ENCODE measurements around the gene ADAM22. TPM values are rescaled to one million over a fixed set of nuclear protein-coding genes. Genes with fewer than 3 reads are reported as not detected.

The ADAM22 gene
- polyA plus RNA-seq, 1 donor from 2014 or later = 46.3 TPM

DNA sequence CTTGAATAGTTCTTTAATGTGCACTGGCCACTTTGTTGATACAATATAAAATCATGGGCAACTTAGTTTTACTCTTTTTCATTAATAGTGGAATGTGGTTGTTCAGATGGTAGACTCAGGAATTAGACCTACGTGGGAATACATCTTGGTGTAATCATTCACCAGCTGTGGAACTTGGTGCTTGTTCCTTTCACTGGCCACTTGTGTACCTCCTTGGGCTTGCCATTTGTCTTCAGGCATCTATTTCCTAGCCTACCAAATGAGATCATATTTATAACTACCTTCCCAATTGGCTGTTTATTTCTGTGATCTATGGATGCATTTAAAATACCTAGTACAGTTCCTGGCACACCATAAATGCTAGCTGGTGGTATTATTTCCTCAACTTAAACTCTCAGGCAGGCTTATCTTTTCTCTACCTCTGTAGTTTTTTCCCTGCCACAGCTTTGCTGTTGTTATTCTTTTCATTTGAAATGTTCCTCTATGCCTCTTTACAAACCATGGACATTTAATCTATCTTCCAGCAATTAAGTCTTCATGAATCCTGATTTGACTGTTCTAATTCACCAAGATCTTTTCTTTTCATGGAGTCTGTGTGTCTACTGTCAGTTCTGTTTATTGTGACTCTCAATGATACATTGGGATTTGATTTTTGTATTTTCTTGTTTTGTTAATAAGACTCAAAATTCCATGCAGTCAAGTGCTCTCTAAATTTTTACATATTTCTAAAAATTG is 113.0 kb downstream of the ADAM22 start:
- TF ChIP-seq EP300 (conservative IDR thresholded peaks at IDR 0.05; ENCODE audit: poor library complexity, severe bottlenecking) = no peak
- TF ChIP-seq TAF1 (IDR thresholded peaks at IDR 0.05; ENCODE audit: low read depth) = no peak
- Histone ChIP-seq H3K27ac (ENCODE audit: low read length) (no peak overlapping the region), H3K79me2 (replicated peaks; ENCODE audit: insufficient read depth, low read length) (no peaks in the 10 kb centered on the region), H4K20me1 (ENCODE audit: insufficient read depth) (no peaks in the 10 kb centered on the region), H3K4me2 (ENCODE audit: low read length) (no peak overlapping the region), H3K9me2 (ENCODE audit: insufficient read depth, low read length) (no peaks in the 10 kb centered on the region), H3K9me3 (ENCODE audit: low read length) (no peaks in the 10 kb centered on the region), H3K27me3 (ENCODE audit: insufficient read depth, low read depth, low read length) (no peaks in the 10 kb centered on the region), H3K9ac (ENCODE audit: low read length) (no peak overlapping the region), H3K4me3 (ENCODE audit: low read length) (no peak overlapping the region), H3K36me3 (ENCODE audit: insufficient read depth, low read length) (no peaks in the 10 kb centered on the region), H3F3A (ENCODE audit: insufficient read depth, low read length, poor library complexity, severe bottlenecking) (no peaks in the 10 kb centered on the region), H2AFZ (ENCODE audit: low read depth, low read length) (no peak overlapping the region)

DNA sequence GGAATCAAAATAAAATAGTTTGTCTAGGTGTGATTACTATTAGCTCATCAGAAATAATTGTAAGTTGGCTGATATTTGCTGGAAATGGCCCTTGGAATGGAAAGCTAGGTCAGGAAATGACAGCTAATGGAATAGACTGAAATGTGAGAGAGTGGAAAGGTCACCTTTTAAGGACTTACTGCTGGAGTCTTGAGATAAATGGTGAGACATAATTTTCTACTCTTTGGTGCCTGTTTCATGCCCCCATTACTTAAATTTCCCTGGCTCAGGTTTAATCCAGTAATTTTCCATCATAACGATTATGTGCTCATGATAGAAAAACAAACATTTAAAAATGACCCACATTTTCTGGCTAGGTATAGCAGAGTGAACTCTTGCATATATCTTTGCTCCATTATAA is 123.6 kb downstream of the ADAM22 start:
- TF ChIP-seq MXI1 (conservative IDR thresholded peaks at IDR 0.05; ENCODE audit: poor library complexity, severe bottlenecking) (no peak), SMC3 (conservative IDR thresholded peaks at IDR 0.05; ENCODE audit: poor library complexity) (no peak), POLR2AphosphoS5 (IDR thresholded peaks at IDR 0.05) (no peak), RAD21 (conservative IDR thresholded peaks at IDR 0.05) (no peak), EZH2 (IDR thresholded peaks at IDR 0.05; ENCODE audit: borderline replicate concordance, insufficient read depth, low read length, poor library complexity, severe bottlenecking) (no peak), EP300 (conservative IDR thresholded peaks at IDR 0.05; ENCODE audit: poor library complexity, severe bottlenecking) (no peak), TAF1 (IDR thresholded peaks at IDR 0.05; ENCODE audit: low read depth) (no peak)
- TF ChIP-seq, protein P1, sequence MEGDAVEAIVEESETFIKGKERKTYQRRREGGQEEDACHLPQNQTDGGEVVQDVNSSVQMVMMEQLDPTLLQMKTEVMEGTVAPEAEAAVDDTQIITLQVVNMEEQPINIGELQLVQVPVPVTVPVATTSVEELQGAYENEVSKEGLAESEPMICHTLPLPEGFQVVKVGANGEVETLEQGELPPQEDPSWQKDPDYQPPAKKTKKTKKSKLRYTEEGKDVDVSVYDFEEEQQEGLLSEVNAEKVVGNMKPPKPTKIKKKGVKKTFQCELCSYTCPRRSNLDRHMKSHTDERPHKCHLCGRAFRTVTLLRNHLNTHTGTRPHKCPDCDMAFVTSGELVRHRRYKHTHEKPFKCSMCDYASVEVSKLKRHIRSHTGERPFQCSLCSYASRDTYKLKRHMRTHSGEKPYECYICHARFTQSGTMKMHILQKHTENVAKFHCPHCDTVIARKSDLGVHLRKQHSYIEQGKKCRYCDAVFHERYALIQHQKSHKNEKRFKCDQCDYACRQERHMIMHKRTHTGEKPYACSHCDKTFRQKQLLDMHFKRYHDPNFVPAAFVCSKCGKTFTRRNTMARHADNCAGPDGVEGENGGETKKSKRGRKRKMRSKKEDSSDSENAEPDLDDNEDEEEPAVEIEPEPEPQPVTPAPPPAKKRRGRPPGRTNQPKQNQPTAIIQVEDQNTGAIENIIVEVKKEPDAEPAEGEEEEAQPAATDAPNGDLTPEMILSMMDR (IDR thresholded peaks at IDR 0.05; ENCODE audit: poor library complexity, severe bottlenecking) = no peak
- TF ChIP-seq, protein P2, sequence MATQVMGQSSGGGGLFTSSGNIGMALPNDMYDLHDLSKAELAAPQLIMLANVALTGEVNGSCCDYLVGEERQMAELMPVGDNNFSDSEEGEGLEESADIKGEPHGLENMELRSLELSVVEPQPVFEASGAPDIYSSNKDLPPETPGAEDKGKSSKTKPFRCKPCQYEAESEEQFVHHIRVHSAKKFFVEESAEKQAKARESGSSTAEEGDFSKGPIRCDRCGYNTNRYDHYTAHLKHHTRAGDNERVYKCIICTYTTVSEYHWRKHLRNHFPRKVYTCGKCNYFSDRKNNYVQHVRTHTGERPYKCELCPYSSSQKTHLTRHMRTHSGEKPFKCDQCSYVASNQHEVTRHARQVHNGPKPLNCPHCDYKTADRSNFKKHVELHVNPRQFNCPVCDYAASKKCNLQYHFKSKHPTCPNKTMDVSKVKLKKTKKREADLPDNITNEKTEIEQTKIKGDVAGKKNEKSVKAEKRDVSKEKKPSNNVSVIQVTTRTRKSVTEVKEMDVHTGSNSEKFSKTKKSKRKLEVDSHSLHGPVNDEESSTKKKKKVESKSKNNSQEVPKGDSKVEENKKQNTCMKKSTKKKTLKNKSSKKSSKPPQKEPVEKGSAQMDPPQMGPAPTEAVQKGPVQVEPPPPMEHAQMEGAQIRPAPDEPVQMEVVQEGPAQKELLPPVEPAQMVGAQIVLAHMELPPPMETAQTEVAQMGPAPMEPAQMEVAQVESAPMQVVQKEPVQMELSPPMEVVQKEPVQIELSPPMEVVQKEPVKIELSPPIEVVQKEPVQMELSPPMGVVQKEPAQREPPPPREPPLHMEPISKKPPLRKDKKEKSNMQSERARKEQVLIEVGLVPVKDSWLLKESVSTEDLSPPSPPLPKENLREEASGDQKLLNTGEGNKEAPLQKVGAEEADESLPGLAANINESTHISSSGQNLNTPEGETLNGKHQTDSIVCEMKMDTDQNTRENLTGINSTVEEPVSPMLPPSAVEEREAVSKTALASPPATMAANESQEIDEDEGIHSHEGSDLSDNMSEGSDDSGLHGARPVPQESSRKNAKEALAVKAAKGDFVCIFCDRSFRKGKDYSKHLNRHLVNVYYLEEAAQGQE (IDR thresholded peaks at IDR 0.05; ENCODE audit: borderline replicate concordance) = no peak
- H3K27ac ChIP-seq (ENCODE audit: low read length) = no peak overlapping the region

More for the DNA sequence above, 123.6 kb downstream of the ADAM22 start:
- Histone ChIP-seq H3K27me3 (ENCODE audit: insufficient read depth, low read depth, low read length) (no peaks in the 10 kb centered on the region), H3K36me3 (ENCODE audit: insufficient read depth, low read length) (no peaks in the 10 kb centered on the region), H4K20me1 (ENCODE audit: insufficient read depth) (no peaks in the 10 kb centered on the region), H3K4me3 (ENCODE audit: low read length) (no peak overlapping the region), H3K9me3 (ENCODE audit: low read length) (no peaks in the 10 kb centered on the region), H3K9me2 (ENCODE audit: insufficient read depth, low read length) (no peaks in the 10 kb centered on the region), H3K4me2 (ENCODE audit: low read length) (no peak overlapping the region), H3K9ac (ENCODE audit: low read length) (no peak overlapping the region), H3F3A (ENCODE audit: insufficient read depth, low read length, poor library complexity, severe bottlenecking) (no peaks in the 10 kb centered on the region), H2AFZ (ENCODE audit: low read depth, low read length) (no peak overlapping the region), H3K79me2 (replicated peaks; ENCODE audit: insufficient read depth, low read length) (no peaks in the 10 kb centered on the region)
